ENCODE results near the gene RFPL3.
"Not testable (repeated sequence)": the region's sequence is repeated elsewhere in the genome, so short reads cannot be mapped to it uniquely, and the experiment has no call there.

Gene RFPL3

GRCh38 chr22:32331236-32331917 is 26.3 kb upstream of the RFPL3 start:
- no peak for DNase-seq

GRCh38 chr22:32331918-32332725 is 25.5 kb upstream of the RFPL3 start:
- no peak for DNase-seq

GRCh38 chr22:32333141-32333768 is 24.4 kb upstream of the RFPL3 start:
- no peak for DNase-seq

- DNase-seq, result no peak
Measured at GRCh38 chr22:32333769-32334659, 23.7 kb upstream of the RFPL3 start.

- DNase-seq, result no peak
Measured at GRCh38 chr22:32334660-32335365, 22.9 kb upstream of the RFPL3 start.

- DNase-seq, result no peak
Measured at GRCh38 chr22:32335471-32335870, 22.2 kb upstream of the RFPL3 start.

- DNase-seq, result no peak
Measured at GRCh38 chr22:32336121-32336603, 21.5 kb upstream of the RFPL3 start.

- DNase-seq, result no peak
Measured at GRCh38 chr22:32336771-32337424, 20.8 kb upstream of the RFPL3 start.

- DNase-seq, result not testable (repeated sequence)
Measured at GRCh38 chr22:32337425-32337824, 20.2 kb upstream of the RFPL3 start.

- DNase-seq, result no peak
Measured at GRCh38 chr22:32338757-32339156, 18.9 kb upstream of the RFPL3 start.

- DNase-seq, result no peak
Measured at GRCh38 chr22:32339190-32340012, 18.3 kb upstream of the RFPL3 start.

GRCh38 chr22:32340411-32340810 is 17.3 kb upstream of the RFPL3 start:
- no peak for DNase-seq

- DNase-seq, result no peak
Measured at GRCh38 chr22:32341122-32341740, 16.4 kb upstream of the RFPL3 start.

GRCh38 chr22:32342977-32343376 is 14.7 kb upstream of the RFPL3 start:
- DNase-seq, result no peak

- no peak for DNase-seq
Measured at GRCh38 chr22:32343941-32344340, 13.7 kb upstream of the RFPL3 start.

- no peak for DNase-seq
Measured at GRCh38 chr22:32348031-32348611, 9.5 kb upstream of the RFPL3 start.

GRCh38 chr22:32351875-32352274 is 5.8 kb upstream of the RFPL3 start:
- not testable (repeated sequence) for DNase-seq

GRCh38 chr22:32352681-32353080 is 5.0 kb upstream of the RFPL3 start:
- DNase-seq, result no peak

GRCh38 chr22:32353292-32353691 is 4.4 kb upstream of the RFPL3 start:
- DNase-seq, result no peak

- DNase-seq, result no peak
Measured at GRCh38 chr22:32353840-32354239, 3.8 kb upstream of the RFPL3 start.

Data from NCI-H2081 treated with DMSO at 0.1 percent for 48 hours (cell line).